Dermis microvascular lymphatic vessel endothelial cell (primary cell): ENCODE measurements around the gene MGAT5. TPM values are rescaled to one million over a fixed set of nuclear protein-coding genes. Genes with fewer than 3 reads are reported as not detected.

ENCODE experiments used
- DNase-seq, 2 donors: peaks; one replicate each; pipeline versions ENCODE4 v3.0.0 to v3.0.0-alpha.2; 2010; ENCODE audit warnings: low read depth in 2 of 2
- total RNA-seq: library from RNA; depleted of rRNA; stranded (reverse); fragments of >200 nt; gene quantifications from 2 replicates; pipeline ENCODE4 v1.2.1, GENCODE V29; 2014

Gene MGAT5
- total RNA-seq, 1 donor from 2014 or later = 82.4 TPM

DNA sequence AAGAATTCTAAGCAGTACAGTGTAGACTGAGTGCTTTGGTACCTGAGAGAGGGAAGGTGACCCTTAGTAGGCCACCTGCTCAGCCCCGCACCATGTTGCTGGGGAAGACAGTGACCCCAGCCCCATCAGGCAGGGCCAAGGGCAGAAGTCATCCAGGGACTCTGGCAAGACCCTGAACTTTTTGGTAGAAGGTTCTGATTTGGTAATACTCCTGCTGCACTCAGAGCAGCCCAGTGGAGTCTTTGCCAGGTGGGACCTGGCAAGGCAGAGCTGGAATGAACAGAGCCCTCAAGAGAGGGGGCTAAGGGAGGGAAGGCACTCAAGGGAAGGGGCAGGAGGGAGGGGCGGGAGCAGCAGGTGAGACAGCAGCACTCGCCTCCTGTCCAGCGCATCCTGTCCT, 191.2 kb downstream of the MGAT5 start:
- DNase-seq = no peak

- no peak for DNase-seq
Observed at GRCh38 chr2:134445985-134446382, 192.1 kb downstream of the MGAT5 start.

- peak in 1 of 2 donors; percentile 82 for DNase-seq
Observed at GRCh38 chr2:134446383-134447017, 192.6 kb downstream of the MGAT5 start.

DNA sequence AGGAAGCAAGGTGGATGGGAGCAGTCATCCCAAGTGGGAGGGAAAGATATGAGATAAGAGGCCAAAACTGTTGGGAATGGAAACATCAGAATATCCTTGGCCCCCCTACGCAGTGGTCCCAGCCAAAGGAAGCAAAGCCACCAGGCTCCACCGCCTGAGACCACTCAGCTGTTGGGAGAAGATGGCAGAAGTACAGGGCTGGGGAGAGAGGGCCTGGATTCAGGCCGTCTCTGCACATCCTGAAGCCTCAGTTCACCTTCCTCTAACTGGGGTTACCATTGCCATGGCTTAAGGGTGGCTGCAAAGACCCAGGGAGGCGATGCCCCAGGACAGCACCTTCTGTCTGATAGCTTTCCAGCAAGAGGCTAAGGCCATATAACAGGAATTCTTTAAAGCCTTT, 193.8 kb downstream of the MGAT5 start:
- no peak for DNase-seq

GRCh38 chr2:134448650-134449049, 194.8 kb downstream of the MGAT5 start:
- DNase-seq = no peak

DNA sequence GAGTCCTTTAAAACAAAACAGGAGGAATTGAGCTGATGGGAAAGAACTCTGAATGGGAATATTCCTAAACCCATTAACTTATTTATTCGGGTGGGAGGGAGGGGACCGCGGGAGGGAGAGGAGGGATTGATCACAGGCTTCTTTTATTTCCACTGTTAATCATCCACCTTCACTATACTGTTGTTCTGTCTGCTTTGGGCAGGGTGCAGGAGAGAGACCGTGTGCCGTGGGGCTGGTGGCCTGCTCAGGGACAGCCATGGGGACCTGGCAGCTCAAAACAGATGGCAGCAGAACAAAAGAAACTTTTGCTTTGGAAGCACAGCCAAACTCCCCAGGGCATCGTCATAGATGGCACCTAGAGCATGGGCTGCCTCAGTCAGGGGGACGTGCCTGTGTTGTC, 195.3 kb downstream of the MGAT5 start:
- no peak for DNase-seq

DNA sequence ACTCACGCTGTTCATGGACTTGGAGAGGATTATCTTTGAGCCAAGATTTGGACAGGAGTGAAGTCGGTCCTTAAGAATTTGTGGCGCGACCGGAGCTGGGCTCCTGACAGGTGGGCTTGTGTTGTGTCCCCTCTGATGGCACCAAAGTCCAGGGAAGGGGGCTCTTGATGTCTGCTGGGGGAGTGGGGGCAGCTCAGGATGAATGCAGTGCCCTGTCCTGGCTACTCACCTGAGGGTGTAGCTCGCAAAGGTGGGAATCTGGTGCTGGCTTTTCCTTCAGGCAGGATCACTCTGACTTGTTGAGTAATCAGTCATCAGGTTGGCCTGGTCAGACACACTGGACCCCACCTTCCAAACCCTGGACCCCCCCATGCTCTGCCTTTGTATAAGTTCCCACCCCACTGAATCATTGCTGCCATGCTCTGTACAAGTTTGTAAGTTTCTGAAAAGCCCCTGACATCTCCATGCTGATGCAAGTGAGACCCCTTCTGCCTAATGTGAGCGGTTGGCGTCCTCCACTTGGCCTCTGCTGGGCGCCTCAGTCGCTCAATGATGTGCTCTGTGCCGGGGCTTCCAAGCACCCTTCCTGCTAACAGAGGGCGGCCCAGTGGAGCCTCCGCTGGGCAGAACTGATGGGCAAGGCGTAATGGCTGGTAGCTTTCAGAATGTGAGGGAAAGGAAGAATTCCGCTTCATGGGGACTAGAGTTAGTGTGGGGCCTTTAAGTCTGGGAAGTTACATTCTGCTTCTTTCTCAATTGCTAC, 196.1 kb downstream of the MGAT5 start:
- DNase-seq = no peak

- no peak for DNase-seq
Observed at GRCh38 chr2:134451347-134451630, 197.4 kb downstream of the MGAT5 start.

DNA sequence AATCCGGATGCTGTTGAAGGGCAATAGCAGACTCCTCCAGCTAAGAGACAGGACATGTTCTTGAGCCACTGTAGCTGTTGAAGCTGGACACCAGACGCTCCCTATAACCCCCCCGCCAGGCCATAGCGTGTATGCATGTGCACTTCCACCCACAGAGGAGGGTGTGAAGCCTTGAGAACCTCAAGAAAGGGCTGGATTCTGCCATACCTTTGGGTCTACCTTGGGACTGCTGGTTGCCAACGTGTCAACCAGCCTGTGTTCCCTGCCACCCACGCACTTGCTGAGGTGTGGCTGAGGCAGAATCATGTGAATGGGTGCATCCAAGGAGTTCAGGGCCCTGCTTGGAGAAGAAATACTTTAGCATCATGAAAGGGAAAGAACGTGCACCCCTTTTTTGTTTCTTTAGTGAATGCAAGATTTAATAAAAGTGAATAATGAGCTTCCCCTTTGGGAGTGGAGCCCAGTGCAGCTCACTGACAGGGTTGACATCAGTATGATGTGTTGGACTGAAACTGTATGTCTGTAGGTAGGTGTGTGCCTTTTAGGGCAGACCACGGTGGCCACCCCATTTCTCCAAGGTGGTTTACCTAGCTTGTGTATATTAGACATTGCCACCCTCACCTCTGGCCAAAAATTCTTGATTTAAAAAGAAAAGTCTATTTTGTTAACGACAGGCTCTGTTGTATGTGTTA, 198.3 kb downstream of the MGAT5 start:
- DNase-seq = no peak

DNA sequence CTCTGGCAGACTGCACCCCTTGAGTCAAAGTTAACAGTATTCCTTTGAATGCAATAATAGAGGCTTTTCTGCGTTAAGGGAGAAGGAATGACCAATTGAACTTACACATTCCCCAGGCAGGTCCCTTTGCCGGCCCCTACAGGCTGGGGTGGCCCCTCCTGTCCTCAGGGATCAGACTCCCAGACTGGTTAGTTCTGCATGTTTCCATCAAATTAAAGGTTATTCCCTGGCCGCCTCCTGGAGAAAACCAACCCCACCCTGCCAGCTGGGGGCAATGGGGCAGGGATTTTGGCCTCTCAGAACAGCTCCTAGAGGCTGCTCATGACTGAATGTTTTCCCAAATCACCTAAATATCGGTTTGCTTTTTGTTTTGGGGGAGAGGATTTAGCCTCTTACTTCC, 199.6 kb downstream of the MGAT5 start:
- no peak for DNase-seq

- DNase-seq = no peak
Observed at GRCh38 chr2:134453973-134454372, 200.1 kb downstream of the MGAT5 start.

DNA sequence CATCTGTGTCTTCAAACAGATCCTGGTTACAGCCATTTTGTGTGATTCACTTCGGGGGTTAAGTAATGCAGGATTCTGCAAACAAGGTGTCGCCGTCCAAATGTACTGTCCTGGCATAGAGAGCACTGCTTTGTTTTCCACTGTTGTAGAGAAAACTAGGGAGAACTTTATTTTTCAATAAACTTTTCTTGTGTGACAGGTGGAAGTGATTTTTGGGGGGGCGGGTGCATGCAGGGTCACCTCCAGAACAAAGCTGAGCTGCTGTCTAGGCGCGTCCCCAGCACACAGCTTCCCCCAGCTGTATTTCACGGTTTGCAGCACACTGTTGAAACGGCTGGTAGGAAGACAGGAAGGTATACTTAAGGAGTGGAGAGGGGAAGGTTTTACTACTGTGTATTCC, 200.6 kb downstream of the MGAT5 start:
- no peak for DNase-seq

DNA sequence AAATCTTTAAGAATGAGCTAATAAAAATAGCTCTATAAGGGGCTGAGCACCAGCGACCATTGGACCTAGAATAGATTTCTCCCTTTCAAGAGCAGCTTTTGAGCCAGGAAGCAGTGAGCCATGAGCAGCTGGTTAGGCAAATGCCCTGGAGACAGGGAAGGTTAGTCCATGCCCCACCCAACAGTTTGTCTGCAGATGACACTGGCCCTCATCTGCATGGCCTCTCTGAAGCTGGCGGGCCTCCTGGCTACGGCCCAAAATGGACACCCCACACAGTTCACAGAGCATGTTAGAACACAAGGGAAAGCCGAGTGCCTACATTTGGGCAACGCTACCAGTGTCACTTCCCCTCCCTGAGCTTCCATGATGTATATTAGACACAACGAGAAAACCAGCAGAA, 201.1 kb downstream of the MGAT5 start:
- DNase-seq = no peak

- no peak for DNase-seq
Observed at GRCh38 chr2:134455426-134455825, 201.6 kb downstream of the MGAT5 start.

- no peak for DNase-seq
Observed at GRCh38 chr2:134457353-134457752, 203.5 kb downstream of the MGAT5 start.

DNA sequence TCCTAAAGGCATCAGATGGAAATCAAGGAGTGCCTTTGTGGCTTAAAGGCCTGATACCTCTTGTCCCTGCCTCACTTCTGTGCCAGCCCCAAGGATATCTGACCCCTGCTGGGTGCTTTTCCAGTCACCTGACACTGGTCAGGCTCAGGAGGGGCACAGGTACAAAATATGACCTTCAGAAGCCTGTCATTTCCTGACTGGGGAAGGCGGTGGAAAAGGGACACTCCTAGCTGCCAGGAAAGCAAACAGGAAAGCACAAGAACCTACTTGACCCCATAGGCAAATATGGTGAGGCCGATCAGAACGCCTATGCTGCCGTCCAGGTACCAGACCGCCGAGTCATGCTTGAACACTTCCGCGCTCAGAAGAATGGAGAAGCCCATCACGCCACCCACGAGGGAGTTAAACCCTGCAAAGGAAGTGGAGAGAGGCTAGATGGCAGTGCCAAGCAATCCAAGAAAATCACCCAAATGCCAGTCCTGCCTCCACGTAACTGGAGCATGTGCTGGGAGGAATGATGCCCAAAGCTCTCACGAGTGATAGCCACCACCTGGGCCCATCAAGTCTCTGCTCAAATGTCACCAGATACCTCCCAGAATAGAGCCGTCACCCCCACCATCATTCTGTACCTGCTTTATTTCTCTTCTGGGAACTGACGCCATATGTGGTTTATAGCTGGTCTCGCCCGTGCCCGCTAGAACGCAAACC, 204.0 kb downstream of the MGAT5 start:
- peak in 1 of 2 donors; percentile 17 for DNase-seq

GRCh38 chr2:134458473-134458853, 204.6 kb downstream of the MGAT5 start:
- DNase-seq = no peak

- DNase-seq = no peak
Observed at GRCh38 chr2:134458950-134459349, 205.1 kb downstream of the MGAT5 start.

DNA sequence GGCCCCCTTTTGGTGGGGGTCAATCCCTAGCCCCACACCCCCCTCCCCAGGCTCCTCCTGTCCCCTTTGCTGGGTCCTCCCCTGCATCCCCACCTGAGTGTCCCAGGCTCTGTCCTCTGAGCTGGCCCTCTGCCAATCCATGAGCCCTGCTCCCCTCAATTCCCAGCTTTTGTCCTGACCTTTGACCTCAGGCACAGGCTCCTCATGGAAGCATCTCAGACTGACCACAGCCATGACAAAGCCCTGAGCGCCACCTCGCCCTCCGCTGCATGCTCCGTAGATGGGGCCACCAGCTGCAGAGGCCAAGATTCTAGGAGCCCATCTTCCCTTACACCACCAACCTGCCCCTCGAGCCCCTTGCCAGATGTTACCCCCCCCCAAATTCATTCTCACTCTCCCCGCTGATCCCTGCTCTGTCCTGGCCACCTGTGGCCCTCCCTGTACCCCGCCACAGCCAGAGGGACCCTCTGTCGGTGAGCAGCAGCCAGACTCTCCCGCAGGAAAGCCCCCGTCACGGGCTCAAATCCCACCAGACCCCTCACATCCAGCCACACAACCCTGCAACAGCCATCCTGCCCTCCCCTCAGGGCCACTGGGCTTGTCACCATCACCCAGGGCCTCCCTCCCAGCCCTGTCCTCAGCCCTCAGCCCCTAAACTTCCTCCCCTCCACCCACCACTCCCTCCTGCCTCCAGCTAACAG, 206.0 kb downstream of the MGAT5 start:
- DNase-seq = no peak

GRCh38 chr2:134460583-134460998, 206.7 kb downstream of the MGAT5 start:
- DNase-seq = peak; percentile 38 to 69

GRCh38 chr2:134461511-134461910, 207.6 kb downstream of the MGAT5 start:
- no peak for DNase-seq

- DNase-seq = no peak
Observed at GRCh38 chr2:134462275-134462674, 208.4 kb downstream of the MGAT5 start.
